ENCODE data around the gene CLDN12.

CLDN12 gene

DNA sequence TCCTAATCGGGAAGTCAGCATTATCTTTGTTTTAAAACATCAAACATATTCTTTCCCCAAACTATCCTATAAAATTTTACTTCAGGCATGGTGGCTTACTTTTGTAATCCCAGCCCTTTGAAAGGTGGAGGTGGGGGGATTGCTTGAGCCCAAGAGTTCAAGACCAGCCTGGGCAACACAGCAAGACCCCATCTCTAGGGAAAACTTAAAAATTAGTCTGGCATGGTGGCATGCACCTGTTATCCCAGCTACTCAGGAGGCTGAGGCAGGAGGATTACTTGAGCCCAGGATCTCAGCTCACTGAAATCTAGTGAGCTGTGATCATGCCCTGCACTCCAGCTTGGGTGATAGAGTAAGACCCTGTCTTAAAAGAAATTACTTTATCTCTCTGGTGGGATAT, 4.9 kb downstream of the CLDN12 start:
- H3K36me3 ChIP-seq (ENCODE audit: control insufficient read depth, low read length): peaks cover 24% of the 10 kb centered on the region

DNA sequence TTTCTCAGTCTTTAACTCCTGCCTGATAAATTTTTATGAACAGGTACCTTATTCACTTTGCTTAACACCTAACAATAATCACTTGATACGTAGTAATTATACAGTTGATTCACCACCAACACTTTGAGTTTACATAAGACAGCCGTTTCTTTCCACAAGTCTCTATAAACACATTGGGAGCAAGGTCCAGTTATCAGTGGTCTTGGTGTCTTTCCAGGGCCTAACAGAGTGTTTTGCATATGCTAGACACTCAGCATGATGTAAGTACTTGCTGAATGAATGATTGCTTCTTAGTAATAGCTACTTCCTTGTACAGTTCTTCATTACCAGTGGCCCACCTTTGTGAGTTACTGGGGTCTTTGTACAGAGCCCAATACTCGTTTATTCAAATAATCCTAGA, 6.4 kb downstream of the CLDN12 start:
- Histone ChIP-seq H3K79me2 (ENCODE audit: control insufficient read depth, low read length) (no peaks in the 10 kb centered on the region), H3K9me2 (replicated peaks; ENCODE audit: control insufficient read depth, low read length) (no peaks in the 10 kb centered on the region), H3K36me3 (ENCODE audit: control insufficient read depth, low read length) (peaks cover 25% of the 10 kb centered on the region), H3K4me2 (ENCODE audit: low read length) (no peak overlapping the region), H3K4me1 (ENCODE audit: control insufficient read depth, low read length) (no peaks in the 10 kb centered on the region), H4K20me1 (ENCODE audit: control insufficient read depth, insufficient read depth, low read depth, low read length) (no peaks in the 10 kb centered on the region), H3F3A (ENCODE audit: control insufficient read depth, insufficient read depth) (no peaks in the 10 kb centered on the region), H3K27ac (ENCODE audit: low read depth, low read length) (no peak overlapping the region), H3K9me3 (ENCODE audit: control insufficient read depth, insufficient read depth, low read length) (no peaks in the 10 kb centered on the region), H3K4me3 (ENCODE audit: low read length) (no peak overlapping the region), H3K27me3 (ENCODE audit: control insufficient read depth, low read length) (no peaks in the 10 kb centered on the region)
- TF ChIP-seq EZH2phosphoT487 (IDR thresholded peaks at IDR 0.05; ENCODE audit: borderline replicate concordance, low read length): no peak
- TF ChIP-seq, protein P1, sequence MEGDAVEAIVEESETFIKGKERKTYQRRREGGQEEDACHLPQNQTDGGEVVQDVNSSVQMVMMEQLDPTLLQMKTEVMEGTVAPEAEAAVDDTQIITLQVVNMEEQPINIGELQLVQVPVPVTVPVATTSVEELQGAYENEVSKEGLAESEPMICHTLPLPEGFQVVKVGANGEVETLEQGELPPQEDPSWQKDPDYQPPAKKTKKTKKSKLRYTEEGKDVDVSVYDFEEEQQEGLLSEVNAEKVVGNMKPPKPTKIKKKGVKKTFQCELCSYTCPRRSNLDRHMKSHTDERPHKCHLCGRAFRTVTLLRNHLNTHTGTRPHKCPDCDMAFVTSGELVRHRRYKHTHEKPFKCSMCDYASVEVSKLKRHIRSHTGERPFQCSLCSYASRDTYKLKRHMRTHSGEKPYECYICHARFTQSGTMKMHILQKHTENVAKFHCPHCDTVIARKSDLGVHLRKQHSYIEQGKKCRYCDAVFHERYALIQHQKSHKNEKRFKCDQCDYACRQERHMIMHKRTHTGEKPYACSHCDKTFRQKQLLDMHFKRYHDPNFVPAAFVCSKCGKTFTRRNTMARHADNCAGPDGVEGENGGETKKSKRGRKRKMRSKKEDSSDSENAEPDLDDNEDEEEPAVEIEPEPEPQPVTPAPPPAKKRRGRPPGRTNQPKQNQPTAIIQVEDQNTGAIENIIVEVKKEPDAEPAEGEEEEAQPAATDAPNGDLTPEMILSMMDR (IDR thresholded peaks at IDR 0.05; ENCODE audit: low read depth, low read length, poor library complexity, severe bottlenecking): no peak

More for the DNA sequence above, 4.9 kb downstream of the CLDN12 start:
- Histone ChIP-seq H3K27me3 (ENCODE audit: control insufficient read depth, low read length) (no peaks in the 10 kb centered on the region; the same call in 1 of the 2 replicates), H3K4me2 (ENCODE audit: low read length) (no peak overlapping the region), H3K27ac (ENCODE audit: low read depth, low read length) (no peak overlapping the region), H3K79me2 (ENCODE audit: control insufficient read depth, low read length) (0 out of 2 replicates have a peak, but pooled peaks cover 3% of the 10 kb centered on the region), H3K4me3 (ENCODE audit: low read length) (no peak overlapping the region), H3F3A (ENCODE audit: control insufficient read depth, insufficient read depth) (no peaks in the 10 kb centered on the region), H3K4me1 (ENCODE audit: control insufficient read depth, low read length) (peaks cover 7% of the 10 kb centered on the region), H3K9me3 (ENCODE audit: control insufficient read depth, insufficient read depth, low read length) (no peaks in the 10 kb centered on the region), H3K9me2 (replicated peaks; ENCODE audit: control insufficient read depth, low read length) (no peaks in the 10 kb centered on the region), H4K20me1 (ENCODE audit: control insufficient read depth, insufficient read depth, low read depth, low read length) (no peaks in the 10 kb centered on the region)
- TF ChIP-seq, protein P1 (IDR thresholded peaks at IDR 0.05; ENCODE audit: low read depth, low read length, poor library complexity, severe bottlenecking): no peak
- TF ChIP-seq EZH2phosphoT487 (IDR thresholded peaks at IDR 0.05; ENCODE audit: borderline replicate concordance, low read length): no peak

DNA sequence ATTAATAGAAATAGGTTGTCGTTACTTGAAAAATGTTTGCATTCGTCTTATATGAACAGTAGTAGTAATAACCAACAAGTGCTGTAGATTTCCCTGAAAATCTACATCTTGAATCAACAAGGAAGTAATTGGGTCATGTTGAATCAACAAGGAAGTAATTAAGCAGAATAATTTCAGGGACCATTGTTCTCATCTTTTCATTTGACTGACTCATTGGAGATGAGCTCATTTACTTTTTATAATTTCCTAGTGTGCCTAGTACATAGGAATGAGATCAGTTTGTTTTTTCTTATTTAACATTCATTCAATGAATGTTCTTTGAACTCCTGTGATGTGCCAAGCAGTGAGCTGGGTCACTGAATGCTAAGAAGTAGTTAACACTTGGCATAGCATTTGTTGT, 8.2 kb downstream of the CLDN12 start:
- TF ChIP-seq, protein P1 (IDR thresholded peaks at IDR 0.05; ENCODE audit: low read depth, low read length, poor library complexity, severe bottlenecking): no peak
- no peak for TF ChIP-seq EZH2phosphoT487 (IDR thresholded peaks at IDR 0.05; ENCODE audit: borderline replicate concordance, low read length)
- H3F3A ChIP-seq (ENCODE audit: control insufficient read depth, insufficient read depth): no peaks in the 10 kb centered on the region
- no peaks in the 10 kb centered on the region for H3K27me3 ChIP-seq (ENCODE audit: control insufficient read depth, low read length)
- no peaks in the 10 kb centered on the region for H4K20me1 ChIP-seq (ENCODE audit: control insufficient read depth, insufficient read depth, low read depth, low read length)
- no peak overlapping the region for H3K4me2 ChIP-seq (ENCODE audit: low read length)
- no peaks in the 10 kb centered on the region for H3K79me2 ChIP-seq (ENCODE audit: control insufficient read depth, low read length)
- no peaks in the 10 kb centered on the region for H3K9me3 ChIP-seq (ENCODE audit: control insufficient read depth, insufficient read depth, low read length)
- peaks cover 15% of the 10 kb centered on the region for H3K36me3 ChIP-seq (ENCODE audit: control insufficient read depth, low read length)
- no peaks in the 10 kb centered on the region for H3K4me1 ChIP-seq (ENCODE audit: control insufficient read depth, low read length)
- H3K27ac ChIP-seq (ENCODE audit: low read depth, low read length): no peak overlapping the region
- no peak overlapping the region for H3K4me3 ChIP-seq (ENCODE audit: low read length)
- H3K9me2 ChIP-seq (replicated peaks; ENCODE audit: control insufficient read depth, low read length): no peaks in the 10 kb centered on the region
